GM18502 (cell line): ENCODE results near the gene NAA15.
A peak's percentile ranks its signal among the peaks of the same experiment; 100 is the strongest.
"Not testable (repeated sequence)": the region's sequence is repeated elsewhere in the genome, so short reads cannot be mapped to it uniquely, and the experiment has no call there.

Experiments
- ATAC-seq: cut with Tn5 transposase; IDR thresholded peaks from one replicate; pipeline ENCODE4 v1.9.1; 2021; ENCODE audit warnings: mild to moderate bottlenecking; ENCODE audit not compliant: unreplicated experiment, poor library complexity

Gene NAA15

GRCh38 chr4:139333046-139333445, 31.7 kb downstream of the NAA15 start:
- ATAC-seq: no peak

- no peak for ATAC-seq
Measured at GRCh38 chr4:139337612-139338011, 36.3 kb downstream of the NAA15 start.

- ATAC-seq: no peak
Measured at GRCh38 chr4:139361301-139361700, 60.0 kb downstream of the NAA15 start.

GRCh38 chr4:139367421-139368090, 66.3 kb downstream of the NAA15 start:
- ATAC-seq: no peak

- ATAC-seq: no peak
Measured at GRCh38 chr4:139368998-139369397, 67.7 kb downstream of the NAA15 start.

- no peak for ATAC-seq
Measured at GRCh38 chr4:139374251-139374650, 72.9 kb downstream of the NAA15 start.

GRCh38 chr4:139386421-139386820, 85.1 kb downstream of the NAA15 start:
- no peak for ATAC-seq

- ATAC-seq: no peak
Measured at GRCh38 chr4:139389102-139389501, 87.8 kb downstream of the NAA15 start.

- no peak for ATAC-seq
Measured at GRCh38 chr4:139389991-139390390, 88.7 kb downstream of the NAA15 start.

- ATAC-seq: no peak
Measured at GRCh38 chr4:139391731-139392130, 90.4 kb downstream of the NAA15 start.

- no peak for ATAC-seq
Measured at GRCh38 chr4:139392797-139393196, 91.5 kb downstream of the NAA15 start.

- no peak for ATAC-seq
Measured at GRCh38 chr4:139401368-139401767, 100.1 kb downstream of the NAA15 start.

- no peak for ATAC-seq
Measured at GRCh38 chr4:139402436-139402835, 101.1 kb downstream of the NAA15 start.

GRCh38 chr4:139403462-139403861, 102.2 kb downstream of the NAA15 start:
- no peak for ATAC-seq

GRCh38 chr4:139410312-139410711, 109.0 kb downstream of the NAA15 start:
- ATAC-seq: no peak

GRCh38 chr4:139414671-139415210, 113.4 kb downstream of the NAA15 start:
- ATAC-seq: not testable (repeated sequence)

GRCh38 chr4:139416073-139416673, 114.9 kb downstream of the NAA15 start:
- ATAC-seq: no peak

GRCh38 chr4:139419388-139419914, 118.1 kb downstream of the NAA15 start:
- ATAC-seq: peak; percentile 85

- ATAC-seq: no peak
Measured at GRCh38 chr4:139420652-139421051, 119.3 kb downstream of the NAA15 start.

GRCh38 chr4:139436122-139436521, 134.8 kb downstream of the NAA15 start:
- ATAC-seq: no peak

GRCh38 chr4:139438141-139438540, 136.8 kb downstream of the NAA15 start:
- ATAC-seq: no peak

GRCh38 chr4:139441029-139441428, 139.7 kb downstream of the NAA15 start:
- ATAC-seq: no peak
